Ectodermal cell (in vitro differentiated cells): ENCODE measurements around the gene NUDCD3.
"Not testable (repeated sequence)": the region's sequence is repeated elsewhere in the genome, so short reads cannot be mapped to it uniquely, and the experiment has no call there.

Experiments used
- H3K27ac ChIP-seq: 2 replicates; pipeline ENCODE4 v1.7.0; 2013; ENCODE audit warnings: mild to moderate bottlenecking, low read depth, low read length; ENCODE audit not compliant: insufficient read depth, poor library complexity, severe bottlenecking
- H3K27me3 ChIP-seq: 2 replicates; pipeline ENCODE4 v1.7.0; 2013; ENCODE audit warnings: mild to moderate bottlenecking, low read length; ENCODE audit not compliant: insufficient read depth, control insufficient read depth, poor library complexity, severe bottlenecking
- H3K36me3 ChIP-seq: one replicate; pipeline ENCODE4 v1.7.0; 2013; ENCODE audit warnings: low read length; ENCODE audit not compliant: control insufficient read depth, insufficient read depth
- H3K4me1 ChIP-seq: one replicate; pipeline ENCODE4 v1.7.0; 2013; ENCODE audit warnings: low read length; ENCODE audit not compliant: control insufficient read depth, insufficient read depth
- H3K4me3 ChIP-seq: 2 replicates; pipeline ENCODE4 v1.7.0; 2013; ENCODE audit warnings: low read depth, low read length, control low read depth; ENCODE audit not compliant: insufficient read depth
- H3K9me3 ChIP-seq: 2 replicates; pipeline ENCODE4 v1.7.0; 2013; ENCODE audit warnings: mild to moderate bottlenecking, low read length, moderate library complexity; ENCODE audit not compliant: control insufficient read depth
- WGBS, 2 experiments: methylation state at CpG; one replicate each; pipeline ENCODE4 v1.1.7; 2013; ENCODE audit warnings: missing lambda C conversion rate in 2 of 2; 5-methylcytosine and 5-hydroxymethylcytosine counted together

The NUDCD3 gene

GRCh38 chr7:44432381-44432977 lies 58.0 kb downstream of the NUDCD3 start:
- Histone ChIP-seq H3K4me1 (no peaks in the 10 kb centered on the region), H3K4me3 (no peak overlapping the region), H3K36me3 (peaks cover 2% of the 10 kb centered on the region), H3K9me3 (no peaks in the 10 kb centered on the region), H3K27me3 (no peaks in the 10 kb centered on the region), H3K27ac (no peak overlapping the region)
- 94% methylated on average over 6 of the region's 6 CpGs for WGBS, 2 experiments

GRCh38 chr7:44431091-44431608 lies 59.3 kb downstream of the NUDCD3 start:
- no peak overlapping the region for H3K4me3 ChIP-seq
- 81 to 82% methylated on average over 2 of the region's 2 CpGs for WGBS, 2 experiments
- H3K4me1 ChIP-seq: no peaks in the 10 kb centered on the region
- no peaks in the 10 kb centered on the region for H3K9me3 ChIP-seq
- H3K36me3 ChIP-seq: peaks cover 8% of the 10 kb centered on the region
- no peak overlapping the region for H3K27ac ChIP-seq
- H3K27me3 ChIP-seq: no peaks in the 10 kb centered on the region

DNA sequence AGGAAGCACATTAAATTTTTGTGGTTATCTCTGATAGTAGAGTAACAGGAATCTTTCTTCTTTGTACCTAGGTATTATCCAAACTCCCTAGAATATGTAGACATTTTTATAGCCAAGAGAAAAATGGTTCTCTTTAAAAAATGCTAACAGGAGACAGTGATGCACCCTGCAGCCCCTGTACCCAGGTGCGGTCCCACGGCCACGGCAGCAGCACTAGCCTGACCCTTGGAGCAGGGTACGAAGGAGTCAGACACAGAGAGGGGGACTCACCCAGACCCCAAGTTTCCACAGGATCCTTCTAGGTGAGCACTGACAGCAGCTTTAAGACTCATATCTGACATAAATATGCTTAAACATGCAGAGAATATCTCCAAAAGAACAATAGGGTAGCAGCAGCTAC lies 60.4 kb downstream of the NUDCD3 start:
- Histone ChIP-seq H3K27ac (no peak overlapping the region), H3K27me3 (no peaks in the 10 kb centered on the region), H3K36me3 (peaks cover 16% of the 10 kb centered on the region), H3K9me3 (no peaks in the 10 kb centered on the region), H3K4me3 (no peak overlapping the region), H3K4me1 (no peaks in the 10 kb centered on the region)
- 95% methylated on average over 4 of the region's 4 CpGs for WGBS, 2 experiments

DNA sequence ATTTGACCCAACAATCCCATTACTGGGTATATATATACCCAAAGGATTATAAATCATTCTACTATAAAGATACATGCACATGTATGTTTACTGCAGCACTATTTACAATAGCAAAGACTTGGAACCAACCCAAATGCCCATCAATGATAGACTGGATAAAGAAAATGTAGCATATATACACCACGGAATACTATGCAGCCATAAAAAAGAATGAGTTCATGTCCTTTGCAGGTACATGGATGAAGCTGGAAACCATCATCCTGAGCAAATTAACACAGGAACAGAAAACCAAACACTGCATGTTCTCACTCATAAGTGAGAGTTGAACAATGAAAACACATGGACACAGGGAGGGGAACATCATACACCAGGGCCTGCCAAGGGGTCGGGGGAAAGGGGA lies 65.7 kb downstream of the NUDCD3 start:
- H3K9me3 ChIP-seq, H3K4me3 ChIP-seq, H3K4me1 ChIP-seq, H3K27me3 ChIP-seq, H3K27ac ChIP-seq: not testable (repeated sequence)
- H3K36me3 ChIP-seq: peaks cover 16% of the 10 kb centered on the region
- WGBS, 2 experiments: 90 to 100% methylated on average over 2 of the region's 2 CpGs

DNA sequence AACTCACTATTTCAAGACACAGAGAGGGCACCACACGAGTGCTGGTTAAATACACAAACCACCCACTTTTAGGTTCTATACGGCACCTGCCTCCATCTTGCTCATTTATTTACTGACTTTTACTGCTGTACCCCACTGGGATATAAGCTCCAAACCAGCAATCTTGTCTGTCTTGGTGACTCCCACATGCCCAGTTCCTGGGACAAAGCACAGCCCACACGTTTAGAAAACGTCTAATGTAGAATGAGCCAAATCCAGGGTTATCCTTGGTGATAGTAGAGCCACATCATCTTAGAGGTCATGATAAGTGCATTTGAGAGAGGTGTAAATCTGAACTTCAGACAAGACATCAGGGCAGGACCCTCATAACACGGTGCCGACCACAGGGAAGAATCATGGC lies 73.5 kb downstream of the NUDCD3 start:
- WGBS, 2 experiments: 93 to 96% methylated on average over 6 of the region's 6 CpGs
- Histone ChIP-seq H3K36me3 (peaks cover 3% of the 10 kb centered on the region), H3K4me3 (no peak overlapping the region), H3K27ac (no peak overlapping the region), H3K27me3 (no peaks in the 10 kb centered on the region), H3K4me1 (no peaks in the 10 kb centered on the region), H3K9me3 (no peaks in the 10 kb centered on the region)

- H3K36me3 ChIP-seq: peaks cover 3% of the 10 kb centered on the region
- 89 to 93% methylated on average over 3 of the region's 3 CpGs for WGBS, 2 experiments
- no peaks in the 10 kb centered on the region for H3K4me1 ChIP-seq
- no peak overlapping the region for H3K27ac ChIP-seq
- no peaks in the 10 kb centered on the region for H3K27me3 ChIP-seq
- H3K9me3 ChIP-seq: no peaks in the 10 kb centered on the region
- no peak overlapping the region for H3K4me3 ChIP-seq
These were observed 74.9 kb downstream of the NUDCD3 start for GRCh38 chr7:44415510-44415909.

- H3K4me1 ChIP-seq: no peaks in the 10 kb centered on the region
- H3K27ac ChIP-seq: no peak overlapping the region
- H3K36me3 ChIP-seq: peaks cover 3% of the 10 kb centered on the region
- WGBS, 2 experiments: 77 to 100% methylated on average over 1 of the region's 1 CpG
- no peaks in the 10 kb centered on the region for H3K27me3 ChIP-seq
- H3K9me3 ChIP-seq: no peaks in the 10 kb centered on the region
- H3K4me3 ChIP-seq: no peak overlapping the region
These were observed 75.4 kb downstream of the NUDCD3 start for GRCh38 chr7:44415047-44415446.

GRCh38 chr7:44411306-44411705 lies 79.2 kb downstream of the NUDCD3 start:
- no peaks in the 10 kb centered on the region for H3K36me3 ChIP-seq
- WGBS, 2 experiments: 100% methylated on average over 2 of the region's 2 CpGs; no CpG with 5 or more reads in 1 of the 2 experiments
- no peaks in the 10 kb centered on the region for H3K9me3 ChIP-seq
- H3K4me3 ChIP-seq: no peak overlapping the region
- no peak overlapping the region for H3K27ac ChIP-seq
- peaks cover 14% of the 10 kb centered on the region for H3K4me1 ChIP-seq
- no peaks in the 10 kb centered on the region for H3K27me3 ChIP-seq

- Histone ChIP-seq H3K36me3 (no peaks in the 10 kb centered on the region), H3K4me3 (no peak overlapping the region), H3K27me3 (no peaks in the 10 kb centered on the region), H3K27ac (peak overlapping the region; percentile 31), H3K9me3 (no peaks in the 10 kb centered on the region), H3K4me1 (peaks cover 14% of the 10 kb centered on the region)
- WGBS, 2 experiments: 4% methylated on average over 3 of the region's 3 CpGs
These were observed 81.9 kb downstream of the NUDCD3 start for GRCh38 chr7:44408596-44408995.

- Histone ChIP-seq H3K27ac (no peak overlapping the region), H3K36me3 (no peaks in the 10 kb centered on the region), H3K4me3 (no peak overlapping the region), H3K27me3 (no peaks in the 10 kb centered on the region), H3K4me1 (peaks cover 9% of the 10 kb centered on the region), H3K9me3 (no peaks in the 10 kb centered on the region)
- WGBS, 2 experiments: 94 to 95% methylated on average over 2 of the region's 2 CpGs
These were observed 86.7 kb downstream of the NUDCD3 start for GRCh38 chr7:44403775-44404174.
